HUES64 (cell line): ENCODE data around the gene RDX.
"Not testable (repeated sequence)": the region's sequence is repeated elsewhere in the genome, so short reads cannot be mapped to it uniquely, and the experiment has no call there.

ENCODE experiments used
- H3K27ac ChIP-seq: 2 replicates; pipeline ENCODE4 v1.7.0; 2013; ENCODE audit warnings: low read depth, low read length, inconsistent platforms
- H3K27me3 ChIP-seq: 2 replicates; pipeline ENCODE4 v1.6.1; 2013; ENCODE audit warnings: mild to moderate bottlenecking, low read length; ENCODE audit not compliant: insufficient read depth
- H3K36me3 ChIP-seq: 2 replicates; pipeline ENCODE4 v1.6.1; 2013; ENCODE audit warnings: mild to moderate bottlenecking, low read length; ENCODE audit not compliant: insufficient read depth
- H3K4me1 ChIP-seq: 2 replicates; pipeline ENCODE4 v1.6.1; 2013; ENCODE audit warnings: mild to moderate bottlenecking, low read length, moderate library complexity; ENCODE audit not compliant: insufficient read depth
- H3K4me3 ChIP-seq: 2 replicates; pipeline ENCODE4 v1.5.1; 2013; ENCODE audit warnings: mild to moderate bottlenecking, low read length, moderate library complexity
- H3K9ac ChIP-seq: 2 replicates; pipeline ENCODE4 v1.6.1; 2013; ENCODE audit warnings: mild to moderate bottlenecking, low read depth, low read length
- H3K9me3 ChIP-seq: 2 replicates; pipeline ENCODE4 v1.6.1; 2013; ENCODE audit warnings: low read depth, low read length; ENCODE audit not compliant: insufficient read depth
- WGBS: fragments of 150-250, 120-280 bp; methylation state at CpG from one replicate; pipeline ENCODE4 v1.1.7; 2013; ENCODE audit warnings: missing lambda C conversion rate; 5-methylcytosine and 5-hydroxymethylcytosine counted together

RDX gene

DNA sequence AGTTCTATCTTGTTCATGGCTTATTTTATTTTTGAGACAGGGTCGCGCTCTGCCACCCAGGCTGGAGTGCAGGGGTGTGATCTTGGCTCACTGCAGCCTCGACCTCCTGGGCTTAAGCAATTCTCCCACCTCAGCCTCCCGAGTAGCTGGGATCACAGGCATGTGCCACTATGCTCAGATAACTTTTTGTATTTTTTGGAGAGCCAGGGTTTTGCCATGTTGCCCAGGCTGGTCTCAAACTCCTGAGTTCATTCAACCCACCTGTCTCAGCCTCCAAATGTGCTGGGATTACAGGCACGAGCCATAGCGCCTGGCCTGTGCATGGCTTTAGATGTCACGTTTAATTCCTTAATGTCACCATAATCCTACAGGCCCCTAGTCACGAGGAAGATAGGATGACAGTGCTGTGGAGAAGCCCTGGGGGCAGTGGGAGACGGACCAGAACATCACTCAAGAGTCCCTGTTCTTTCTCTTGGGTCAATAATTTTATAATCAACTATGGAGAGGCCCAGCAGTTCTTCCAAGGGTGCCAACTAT lies 99.5 kb downstream of the RDX start:
- peaks cover 16% of the 10 kb centered on the region for H3K4me1 ChIP-seq
- H3K27me3 ChIP-seq, result no peaks in the 10 kb centered on the region
- no peak overlapping the region for H3K4me3 ChIP-seq
- no peak overlapping the region for H3K27ac ChIP-seq
- no peaks in the 10 kb centered on the region for H3K9me3 ChIP-seq
- no peaks in the 10 kb centered on the region for H3K36me3 ChIP-seq
- no peak overlapping the region for H3K9ac ChIP-seq
- 86% methylated on average over 8 of the region's 9 CpGs for WGBS

DNA sequence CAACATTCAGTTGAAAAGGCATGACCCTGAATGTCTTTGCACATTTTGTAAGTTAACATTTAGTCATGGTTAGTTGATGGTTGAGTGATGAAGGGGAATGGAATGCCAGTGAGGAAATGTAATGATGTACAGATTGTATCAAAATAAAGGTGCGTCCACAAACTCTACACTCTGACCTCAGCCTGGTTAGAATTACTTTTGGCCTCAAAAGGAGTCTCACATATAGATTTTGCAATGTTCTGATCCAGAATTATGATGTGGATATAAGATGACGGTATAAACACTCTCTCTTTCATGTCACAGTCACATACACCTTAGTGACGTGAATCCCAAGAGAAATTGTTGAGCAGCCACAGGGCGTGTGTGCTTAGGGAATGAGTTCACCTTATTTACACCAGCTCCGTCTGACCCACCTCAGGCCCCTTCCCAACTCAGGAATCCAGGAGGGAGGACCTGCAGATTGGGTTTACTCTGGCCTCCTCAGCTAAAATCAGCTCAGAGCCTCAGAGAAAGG lies 100.1 kb downstream of the RDX start:
- H3K4me1 ChIP-seq, result peaks cover 16% of the 10 kb centered on the region
- no peak overlapping the region for H3K9ac ChIP-seq
- H3K9me3 ChIP-seq, result no peaks in the 10 kb centered on the region
- no peak overlapping the region for H3K27ac ChIP-seq
- 96% methylated on average over 5 of the region's 5 CpGs for WGBS
- no peak overlapping the region for H3K4me3 ChIP-seq
- no peaks in the 10 kb centered on the region for H3K27me3 ChIP-seq
- H3K36me3 ChIP-seq, result no peaks in the 10 kb centered on the region

DNA sequence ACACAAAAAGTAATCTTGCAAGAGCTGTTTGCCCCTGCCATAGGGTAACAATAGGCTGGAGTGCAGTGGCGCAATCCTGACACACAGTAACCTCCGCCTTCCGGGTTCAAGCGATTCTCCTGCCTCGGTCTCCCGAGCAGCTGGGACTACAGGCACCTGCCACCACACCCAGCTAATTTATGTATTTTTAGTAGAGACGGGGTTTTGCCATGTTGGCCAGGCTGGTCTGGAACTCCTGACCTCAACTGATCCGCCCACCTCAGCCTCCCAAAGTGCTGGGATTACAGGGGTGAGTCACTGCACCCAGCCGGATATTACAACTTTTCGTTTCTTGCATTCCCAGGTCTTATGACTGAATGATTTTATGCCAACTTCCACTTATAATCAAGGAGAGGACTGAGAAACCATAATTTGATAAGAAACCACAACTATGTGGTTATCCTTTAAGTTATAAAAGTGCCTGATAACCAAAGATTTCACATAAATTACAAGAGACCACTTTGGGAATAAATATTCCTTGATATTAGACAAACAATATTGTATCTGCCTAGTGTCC lies 102.1 kb downstream of the RDX start:
- not testable (repeated sequence) for H3K27ac ChIP-seq, H3K9ac ChIP-seq, H3K36me3 ChIP-seq, H3K9me3 ChIP-seq, H3K27me3 ChIP-seq, H3K4me3 ChIP-seq, H3K4me1 ChIP-seq
- 99% methylated on average over 10 of the region's 10 CpGs for WGBS

GRCh38 chr11:110192604-110193282 lies 103.7 kb downstream of the RDX start:
- not testable (repeated sequence) for H3K36me3 ChIP-seq, H3K4me1 ChIP-seq, H3K9ac ChIP-seq, H3K27ac ChIP-seq, H3K27me3 ChIP-seq, H3K4me3 ChIP-seq, H3K9me3 ChIP-seq
- 86% methylated on average over 2 of the region's 4 CpGs for WGBS

GRCh38 chr11:110190885-110191284 lies 105.5 kb downstream of the RDX start:
- no peaks in the 10 kb centered on the region for H3K27me3 ChIP-seq
- H3K4me3 ChIP-seq, result no peak overlapping the region
- no peaks in the 10 kb centered on the region for H3K36me3 ChIP-seq
- H3K4me1 ChIP-seq, result peaks cover 11% of the 10 kb centered on the region; the same call in 1 of the 2 replicates
- 83% methylated on average over 1 of the region's 1 CpG for WGBS
- H3K9me3 ChIP-seq, result no peaks in the 10 kb centered on the region
- no peak overlapping the region for H3K27ac ChIP-seq
- no peak overlapping the region for H3K9ac ChIP-seq

DNA sequence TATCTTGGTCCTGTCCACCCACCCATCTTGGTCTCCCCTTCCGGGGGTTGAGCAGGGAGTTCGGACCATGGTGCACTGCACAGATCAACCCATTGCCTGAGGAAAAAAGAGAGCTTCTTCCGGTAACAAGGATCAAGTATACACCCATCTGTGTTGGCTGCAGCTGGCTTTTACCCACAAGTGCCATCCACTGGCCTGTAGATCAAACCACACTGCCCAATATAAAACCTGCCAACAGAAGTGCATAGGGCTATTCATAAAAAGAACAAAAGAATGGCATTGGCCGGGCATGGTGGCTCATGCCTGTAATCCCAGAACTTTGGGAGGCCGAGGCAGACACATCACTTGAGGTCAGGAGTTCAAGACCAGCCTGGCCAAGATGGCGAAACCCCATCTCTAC lies 108.7 kb downstream of the RDX start:
- Histone ChIP-seq H3K4me1 (peaks cover 20% of the 10 kb centered on the region), H3K9me3 (no peaks in the 10 kb centered on the region), H3K4me3 (no peak overlapping the region), H3K36me3 (no peaks in the 10 kb centered on the region), H3K9ac (no peak overlapping the region), H3K27me3 (no peaks in the 10 kb centered on the region), H3K27ac (no peak overlapping the region)
- WGBS, result 93% methylated on average over 6 of the region's 6 CpGs

DNA sequence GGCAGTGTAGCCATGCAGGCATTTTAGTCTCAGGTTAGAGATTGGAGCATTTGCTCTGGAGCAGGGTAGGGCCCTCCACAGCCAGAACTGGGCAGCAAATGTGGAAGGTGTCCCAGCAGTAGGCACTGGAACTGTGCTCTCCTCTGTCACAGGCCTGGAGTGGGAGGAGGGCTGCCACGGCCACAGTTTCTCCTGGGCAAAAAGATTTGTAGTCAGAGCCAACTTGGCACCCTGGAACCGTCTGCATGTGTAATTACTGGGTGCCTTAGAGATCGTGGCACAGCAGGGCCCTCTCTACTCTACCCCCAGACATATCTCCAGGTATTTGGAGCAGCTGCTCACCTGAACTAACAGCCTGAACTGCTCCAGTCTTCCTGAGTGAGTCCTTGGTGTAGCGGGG lies 109.5 kb downstream of the RDX start:
- H3K4me3 ChIP-seq, result no peak overlapping the region
- no peak overlapping the region for H3K27ac ChIP-seq
- no peaks in the 10 kb centered on the region for H3K27me3 ChIP-seq
- no peak overlapping the region for H3K9ac ChIP-seq
- no peaks in the 10 kb centered on the region for H3K9me3 ChIP-seq
- H3K4me1 ChIP-seq, result peaks cover 20% of the 10 kb centered on the region
- WGBS, result 94% methylated on average over 4 of the region's 4 CpGs
- H3K36me3 ChIP-seq, result no peaks in the 10 kb centered on the region

- Histone ChIP-seq H3K9me3 (no peaks in the 10 kb centered on the region), H3K9ac (no peak overlapping the region), H3K36me3 (no peaks in the 10 kb centered on the region), H3K4me3 (no peak overlapping the region), H3K27ac (no peak overlapping the region), H3K4me1 (peaks cover 20% of the 10 kb centered on the region), H3K27me3 (no peaks in the 10 kb centered on the region)
- WGBS, result 86% methylated on average over 5 of the region's 5 CpGs
Measured at GRCh38 chr11:110186456-110186855, 110.0 kb downstream of the RDX start.

DNA sequence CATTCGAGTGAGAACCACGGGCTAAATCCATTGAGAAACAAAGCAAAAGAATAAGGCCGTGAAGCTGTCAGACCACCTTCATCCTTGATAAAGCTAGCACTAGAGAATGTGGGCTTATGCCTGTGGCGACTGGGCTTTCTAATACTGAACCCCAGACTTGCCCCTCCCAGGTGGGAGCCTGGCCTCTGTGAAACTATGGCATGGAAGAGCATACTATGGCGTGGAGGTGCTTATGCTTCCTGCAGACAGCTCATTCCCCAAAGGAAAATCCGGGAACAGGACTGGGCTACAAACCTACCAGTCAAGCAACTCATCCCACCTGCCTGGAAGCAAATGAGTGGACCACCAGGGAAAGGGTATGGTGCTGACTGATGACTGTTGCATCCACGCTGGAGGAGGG lies 110.8 kb downstream of the RDX start:
- Histone ChIP-seq H3K4me3 (no peak overlapping the region), H3K27ac (no peak overlapping the region), H3K9ac (no peak overlapping the region), H3K4me1 (peaks cover 20% of the 10 kb centered on the region), H3K36me3 (no peaks in the 10 kb centered on the region), H3K27me3 (no peaks in the 10 kb centered on the region), H3K9me3 (no peaks in the 10 kb centered on the region)
- WGBS, result 82% methylated on average over 7 of the region's 7 CpGs

GRCh38 chr11:110185121-110185591 lies 111.3 kb downstream of the RDX start:
- Histone ChIP-seq H3K36me3 (no peaks in the 10 kb centered on the region), H3K4me1 (peaks cover 20% of the 10 kb centered on the region), H3K9ac (no peak overlapping the region), H3K9me3 (no peaks in the 10 kb centered on the region), H3K27ac (no peak overlapping the region), H3K27me3 (no peaks in the 10 kb centered on the region), H3K4me3 (no peak overlapping the region)
- 83% methylated on average over 3 of the region's 3 CpGs for WGBS

GRCh38 chr11:110184456-110184855 lies 112.0 kb downstream of the RDX start:
- Histone ChIP-seq H3K9ac (no peak overlapping the region), H3K4me3 (no peak overlapping the region), H3K9me3 (no peaks in the 10 kb centered on the region), H3K36me3 (no peaks in the 10 kb centered on the region), H3K4me1 (peaks cover 20% of the 10 kb centered on the region), H3K27me3 (no peaks in the 10 kb centered on the region), H3K27ac (no peak overlapping the region)
- 93% methylated on average over 7 of the region's 7 CpGs for WGBS
